Vagina (tissue), 2 donors: Measurements from ENCODE around the gene BSG. TPM values are rescaled to one million over a fixed set of nuclear protein-coding genes. Genes with fewer than 3 reads are reported as not detected.

Source experiments
- DNase-seq, 2 donors: peaks; one replicate each; pipeline ENCODE4 v3.0.0-alpha.2; 2017; ENCODE audit errors: extremely low spot score in 2 of 2
- H3K27ac ChIP-seq: fragments of 200-600 bp; sonication (generic); one replicate; pipeline ENCODE4 v1.5.1; 2019
- H3K27me3 ChIP-seq: fragments of 200-600 bp; sonication (generic); one replicate; pipeline ENCODE4 v1.5.1; 2019
- H3K36me3 ChIP-seq, 2 donors: fragments of 200-600 bp; sonication (generic); one replicate each; pipeline ENCODE4 v1.5.1; 2017 to 2019
- H3K4me1 ChIP-seq: fragments of 200-600 bp; sonication (generic); one replicate; pipeline ENCODE4 v1.5.1; 2019
- H3K4me3 ChIP-seq, 2 donors: fragments of 200-600 bp; sonication (generic); 1 replicate in 1 of 2; 2 replicates in 1 of 2; pipeline ENCODE4 v1.5.1; 2016 to 2019
- H3K9me3 ChIP-seq: fragments of 200-600 bp; sonication (generic); one replicate; pipeline ENCODE4 v1.5.1; 2019
- POLR2A ChIP-seq, 2 donors: fragments of 450-650 bp; IDR thresholded peaks; one replicate each; pipeline ENCODE4 v1.6.1; 2017; ENCODE audit warnings: antibody characterized with exemption in 2 of 2, mild to moderate bottlenecking in 2 of 2, moderate library complexity in 2 of 2
- POLR2AphosphoS5 ChIP-seq, 2 donors: sonication (generic); formaldehyde crosslinking; IDR thresholded peaks; one replicate each; pipeline ENCODE4 v1.9.0; 2017; ENCODE audit warnings: antibody characterized with exemption in 2 of 2, mild to moderate bottlenecking in 2 of 2, low read depth in 1 of 2; ENCODE audit not compliant: insufficient read depth in 1 of 2
- intact Hi-C: fragments of 100-400 bp; cut with DNase I; formaldehyde crosslinking; loops from one replicate; pipeline ENCODE4 v1.15.1; 2023
- total RNA-seq: library from RNA; depleted of rRNA; stranded (reverse); fragments of >200 nt; gene quantifications from one replicate; pipeline ENCODE4 v1.2.3, GENCODE V29; 2016
- TF ChIP-seq, protein P1 (sequence below), 3 experiments: fragments of 450-650 bp in 2 of 3; fragments of 200-600 bp in 1 of 3; sonication (generic) in 1 of 3; IDR thresholded peaks; one replicate each; pipeline ENCODE4 v1.5.1; 2017 to 2019; ENCODE audit warnings: antibody characterized with exemption in 3 of 3, mild to moderate bottlenecking in 2 of 3, moderate library complexity in 2 of 3

Gene BSG
- total RNA-seq, 1 donor from 2014 or later: 231 TPM

GRCh38 chr19:585551-586110 lies 13.2 kb downstream of the BSG start:
- no peak overlapping the region for H3K27ac ChIP-seq
- intact Hi-C loops: no loop called here
- peaks cover 0 to 24% of the 10 kb centered on the region in 2 donors for H3K36me3 ChIP-seq
- H3K9me3 ChIP-seq: no peaks in the 10 kb centered on the region
- peaks cover 13% of the 10 kb centered on the region for H3K27me3 ChIP-seq
- peaks cover 17% of the 10 kb centered on the region for H3K4me1 ChIP-seq
- no peak for TF ChIP-seq POLR2A (IDR thresholded peaks at IDR 0.05)
- no peak for TF ChIP-seq POLR2AphosphoS5 (IDR thresholded peaks at IDR 0.05; ENCODE audit: insufficient read depth in 1 of 2, low read depth in 1 of 2)
- TF ChIP-seq, protein P1, sequence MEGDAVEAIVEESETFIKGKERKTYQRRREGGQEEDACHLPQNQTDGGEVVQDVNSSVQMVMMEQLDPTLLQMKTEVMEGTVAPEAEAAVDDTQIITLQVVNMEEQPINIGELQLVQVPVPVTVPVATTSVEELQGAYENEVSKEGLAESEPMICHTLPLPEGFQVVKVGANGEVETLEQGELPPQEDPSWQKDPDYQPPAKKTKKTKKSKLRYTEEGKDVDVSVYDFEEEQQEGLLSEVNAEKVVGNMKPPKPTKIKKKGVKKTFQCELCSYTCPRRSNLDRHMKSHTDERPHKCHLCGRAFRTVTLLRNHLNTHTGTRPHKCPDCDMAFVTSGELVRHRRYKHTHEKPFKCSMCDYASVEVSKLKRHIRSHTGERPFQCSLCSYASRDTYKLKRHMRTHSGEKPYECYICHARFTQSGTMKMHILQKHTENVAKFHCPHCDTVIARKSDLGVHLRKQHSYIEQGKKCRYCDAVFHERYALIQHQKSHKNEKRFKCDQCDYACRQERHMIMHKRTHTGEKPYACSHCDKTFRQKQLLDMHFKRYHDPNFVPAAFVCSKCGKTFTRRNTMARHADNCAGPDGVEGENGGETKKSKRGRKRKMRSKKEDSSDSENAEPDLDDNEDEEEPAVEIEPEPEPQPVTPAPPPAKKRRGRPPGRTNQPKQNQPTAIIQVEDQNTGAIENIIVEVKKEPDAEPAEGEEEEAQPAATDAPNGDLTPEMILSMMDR (IDR thresholded peaks at IDR 0.05): no peak
- no peak overlapping the region for H3K4me3 ChIP-seq
- DNase-seq: no peak

DNA sequence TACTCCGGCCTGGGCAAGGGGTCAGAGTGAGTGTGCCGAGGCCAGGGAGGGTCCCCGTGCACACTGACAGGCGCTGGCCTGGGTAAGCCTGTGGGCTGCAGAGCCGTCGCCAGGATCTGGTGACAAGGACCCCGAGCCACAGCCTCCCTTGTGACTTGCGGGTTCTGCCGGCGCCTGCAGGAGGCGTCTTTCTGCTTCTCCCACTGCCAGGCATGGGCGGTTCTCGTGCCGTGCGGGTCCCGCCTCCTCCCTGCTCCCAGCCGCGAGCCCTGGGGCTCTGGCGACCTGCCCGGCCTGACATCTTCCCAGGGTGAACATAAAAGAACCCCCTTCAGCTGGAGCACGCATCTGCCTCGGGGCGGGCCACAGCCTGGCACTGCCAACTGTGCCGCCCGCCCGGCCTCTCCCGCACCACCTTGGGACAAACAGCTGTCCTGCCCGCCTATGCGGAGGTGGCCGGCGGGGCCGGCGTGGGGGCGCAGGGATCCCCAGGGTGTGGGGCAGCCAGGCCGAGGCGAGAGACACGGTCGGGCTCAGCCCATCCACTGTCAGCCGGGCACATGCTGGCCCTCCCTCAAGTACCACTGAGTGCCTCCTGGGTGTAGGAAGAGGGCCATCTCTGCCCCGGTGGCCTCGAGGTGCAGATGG lies 15.8 kb downstream of the BSG start:
- DNase-seq: no peak
- peaks cover 0 to 2% of the 10 kb centered on the region in 2 donors for H3K36me3 ChIP-seq
- intact Hi-C loops: no loop called here
- H3K4me3 ChIP-seq: no peak overlapping the region
- H3K27ac ChIP-seq: no peak overlapping the region
- H3K9me3 ChIP-seq: no peaks in the 10 kb centered on the region
- no peak for TF ChIP-seq POLR2A (IDR thresholded peaks at IDR 0.05)
- TF ChIP-seq POLR2AphosphoS5 (IDR thresholded peaks at IDR 0.05; ENCODE audit: insufficient read depth in 1 of 2, low read depth in 1 of 2): no peak
- TF ChIP-seq, protein P1 (IDR thresholded peaks at IDR 0.05): no peak
- H3K4me1 ChIP-seq: peaks cover 17% of the 10 kb centered on the region
- peaks cover 20% of the 10 kb centered on the region for H3K27me3 ChIP-seq

GRCh38 chr19:588741-589692 lies 16.6 kb downstream of the BSG start:
- no peaks in the 10 kb centered on the region for H3K36me3 ChIP-seq
- H3K27me3 ChIP-seq: peaks cover 20% of the 10 kb centered on the region
- H3K4me1 ChIP-seq: peaks cover 17% of the 10 kb centered on the region
- no peak for DNase-seq
- no peak overlapping the region for H3K27ac ChIP-seq
- intact Hi-C loops: no loop called here
- TF ChIP-seq POLR2A (IDR thresholded peaks at IDR 0.05) (no peak), POLR2AphosphoS5 (IDR thresholded peaks at IDR 0.05; ENCODE audit: insufficient read depth in 1 of 2, low read depth in 1 of 2) (no peak)
- TF ChIP-seq, protein P1 (IDR thresholded peaks at IDR 0.05): no peak
- H3K4me3 ChIP-seq: peak overlapping the region in 1 of 2 donors; percentile 21
- no peaks in the 10 kb centered on the region for H3K9me3 ChIP-seq

DNA sequence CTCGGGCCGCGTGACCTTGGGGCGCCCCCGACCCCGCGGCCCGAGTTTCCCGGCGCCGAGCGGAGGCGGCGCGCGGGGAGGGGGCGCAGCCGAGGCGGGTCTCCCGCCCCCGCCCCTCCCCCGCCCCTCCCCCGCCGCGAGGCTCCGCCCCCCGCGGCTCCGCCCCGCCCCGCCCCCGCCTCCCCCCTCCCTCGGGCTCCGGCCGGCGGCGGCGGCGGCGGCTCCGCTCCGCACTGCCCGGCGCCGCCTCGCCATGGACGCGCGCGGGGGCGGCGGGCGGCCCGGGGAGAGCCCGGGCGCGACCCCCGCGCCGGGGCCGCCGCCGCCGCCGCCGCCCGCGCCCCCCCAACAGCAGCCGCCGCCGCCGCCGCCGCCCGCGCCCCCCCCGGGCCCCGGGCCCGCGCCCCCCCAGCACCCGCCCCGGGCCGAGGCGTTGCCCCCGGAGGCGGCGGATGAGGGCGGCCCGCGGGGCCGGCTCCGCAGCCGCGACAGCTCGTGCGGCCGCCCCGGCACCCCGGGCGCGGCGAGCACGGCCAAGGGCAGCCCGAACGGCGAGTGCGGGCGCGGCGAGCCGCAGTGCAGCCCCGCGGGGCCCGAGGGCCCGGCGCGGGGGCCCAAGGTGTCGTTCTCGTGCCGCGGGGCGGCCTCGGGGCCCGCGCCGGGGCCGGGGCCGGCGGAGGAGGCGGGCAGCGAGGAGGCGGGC lies 17.4 kb downstream of the BSG start, which contains the start of gene HCN2:
TSS of gene HCN2 (plus strand) at position 189 of the 703 bp plus-strand sequence. CDS start at position 254, 65 bp downstream.
- Histone ChIP-seq H3K4me3 (peak within 1 kb of the TSS in 1 of 2 donors; percentile 35), H3K36me3 (no peaks in the 10 kb centered on the region), H3K27ac (no peak within 1 kb of the TSS), H3K4me1 (peaks cover 17% of the 10 kb centered on the region), H3K9me3 (no peaks in the 10 kb centered on the region), H3K27me3 (peaks cover 20% of the 10 kb centered on the region)
- intact Hi-C loops: no loop called here
- TF ChIP-seq POLR2AphosphoS5 (IDR thresholded peaks at IDR 0.05; ENCODE audit: insufficient read depth in 1 of 2, low read depth in 1 of 2): no peak
- no peak for TF ChIP-seq POLR2A (IDR thresholded peaks at IDR 0.05)
- TF ChIP-seq, protein P1 (IDR thresholded peaks at IDR 0.05): no peak
- no peak for DNase-seq
